PC-9 (cell line): Measurements from ENCODE around the gene PGM2. TPM values are rescaled to one million over a fixed set of nuclear protein-coding genes. Genes with fewer than 3 reads are reported as not detected.

Experiments
- BruUV-seq: library from RNA; stranded (reverse); fragments of 400-500 nt; replicated peaks from 2 replicates; lab custom pipeline; 2021; lab: Mats Ljungman, UMichigan
- CTCF ChIA-PET: fragments of 300-600 bp; sonication (Branson Sonifier 250); formaldehyde crosslinking; loops from one replicate; lab custom pipeline; 2022; ENCODE audit warnings: antibody characterized with exemption; lab: Charles Lee
- POLR2A ChIA-PET: fragments of 300-600 bp; sonication (Branson Sonifier 250); formaldehyde crosslinking; loops from one replicate; lab custom pipeline; 2022; ENCODE audit warnings: antibody characterized with exemption; ENCODE audit not compliant: unreplicated experiment; lab: Charles Lee
- DNase-seq, 2 experiments: peaks; one replicate each; pipeline versions ENCODE4 v3.0.0 to v3.0.0-alpha.2; 2015 to 2022; ENCODE audit warnings: mixed read lengths in 1 of 2
- H2AFZ ChIP-seq: fragments of 200-600 bp; sonication (generic); 2 replicates; pipeline ENCODE4 v1.8.1; 2017; ENCODE audit warnings: antibody characterized with exemption
- H3F3A ChIP-seq: fragments of 200-600 bp; sonication (generic); 2 replicates; pipeline ENCODE4 v1.8.1; 2017; ENCODE audit warnings: antibody characterized with exemption, mild to moderate bottlenecking, low read depth; ENCODE audit not compliant: insufficient read depth
- H3K27ac ChIP-seq: fragments of 200-600 bp; sonication (generic); 2 replicates; pipeline ENCODE4 v1.6.1; 2016; ENCODE audit warnings: mixed run types
- H3K27me3 ChIP-seq: fragments of 200-600 bp; sonication (generic); 2 replicates; pipeline ENCODE4 v1.6.1; 2016; ENCODE audit warnings: low read depth, mixed run types; ENCODE audit not compliant: insufficient read depth
- H3K36me3 ChIP-seq: fragments of 200-600 bp; sonication (generic); 2 replicates; pipeline ENCODE4 v1.6.1; 2016; ENCODE audit warnings: low read depth, mixed run types
- H3K4me1 ChIP-seq: fragments of 200-600 bp; sonication (generic); replicated peaks from 2 replicates; pipeline ENCODE4 v1.6.1; 2016; ENCODE audit warnings: mixed run types; ENCODE audit not compliant: insufficient read depth
- H3K4me2 ChIP-seq: fragments of 200-600 bp; sonication (generic); 2 replicates; pipeline ENCODE4 v1.6.1; 2017; ENCODE audit warnings: mixed run types
- H3K4me3 ChIP-seq: fragments of 200-600 bp; sonication (generic); 2 replicates; pipeline ENCODE4 v1.6.1; 2016; ENCODE audit warnings: mixed run types
- H3K79me2 ChIP-seq: fragments of 200-600 bp; sonication (generic); 2 replicates; pipeline ENCODE4 v1.6.1; 2017; ENCODE audit warnings: low read depth, mixed run types
- H3K9me2 ChIP-seq: fragments of 200-600 bp; sonication (generic); 2 replicates; pipeline ENCODE4 v1.8.1; 2017; ENCODE audit warnings: mild to moderate bottlenecking; ENCODE audit not compliant: insufficient read depth
- H3K9me3 ChIP-seq: fragments of 200-600 bp; sonication (generic); 2 replicates; pipeline ENCODE4 v1.8.1; 2016; ENCODE audit warnings: low read depth; ENCODE audit not compliant: insufficient read depth
- H4K20me1 ChIP-seq: fragments of 200-600 bp; sonication (generic); 2 replicates; pipeline ENCODE4 v1.8.1; 2017; ENCODE audit not compliant: insufficient read depth
- CTCF ChIP-seq: fragments of 200-600 bp; sonication (generic); conservative IDR thresholded peaks from 2 replicates; pipeline ENCODE4 v1.6.1; 2017; ENCODE audit warnings: mixed run types, antibody characterized with exemption, mild to moderate bottlenecking, moderate library complexity
- EZH2 ChIP-seq: fragments of 200-600 bp; sonication (generic); IDR thresholded peaks from 2 replicates; pipeline ENCODE4 v1.8.0; 2017; ENCODE audit warnings: antibody characterized with exemption, low read depth
- intact Hi-C: fragments of 100-400 bp; cut with micrococcal nuclease; formaldehyde crosslinking; loops from one replicate; pipeline ENCODE4 v1.10.0; 2022; ENCODE audit not compliant: unreplicated experiment
- total RNA-seq: library from RNA; stranded (reverse); gene quantifications from 2 replicates; pipeline ENCODE4 v1.2.3, GENCODE V29; 2021

Gene PGM2
- total RNA-seq, 1 experiment from 2014 or later: 32.5 TPM

GRCh38 chr4:37909332-37910090 is 83.0 kb downstream of the PGM2 start:
- no peak overlapping the region for H3K4me3 ChIP-seq
- no peaks in the 10 kb centered on the region for H3K4me1 ChIP-seq
- H3K79me2 ChIP-seq: no peaks in the 10 kb centered on the region
- ChIA-PET CTCF (interaction anchor here (0.6 kb wide), 1 partner anchor 208 kb away, joined by 3 read pairs; no protein-coding TSS in a partner anchor), POLR2A (no interaction called here)
- no TSS peak for BruUV-seq
- intact Hi-C loops: no loop called here
- no peak for TF ChIP-seq EZH2
- no peak for TF ChIP-seq CTCF
- H3K9me2 ChIP-seq: no peaks in the 10 kb centered on the region
- no peak overlapping the region for H3K4me2 ChIP-seq
- no peaks in the 10 kb centered on the region for H4K20me1 ChIP-seq
- no peaks in the 10 kb centered on the region for H3K27me3 ChIP-seq
- no peaks in the 10 kb centered on the region for H3K9me3 ChIP-seq
- H3F3A ChIP-seq: no peaks in the 10 kb centered on the region
- no peak overlapping the region for H3K27ac ChIP-seq
- no peak overlapping the region for H2AFZ ChIP-seq
- no peaks in the 10 kb centered on the region for H3K36me3 ChIP-seq
- DNase-seq: no peak

- Histone ChIP-seq H4K20me1 (no peaks in the 10 kb centered on the region), H3K4me3 (no peak overlapping the region), H3K4me2 (no peak overlapping the region), H3K36me3 (no peaks in the 10 kb centered on the region), H3F3A (no peaks in the 10 kb centered on the region), H3K79me2 (no peaks in the 10 kb centered on the region), H3K27me3 (no peaks in the 10 kb centered on the region), H3K9me2 (no peaks in the 10 kb centered on the region), H3K27ac (no peak overlapping the region), H3K4me1 (no peaks in the 10 kb centered on the region), H3K9me3 (no peaks in the 10 kb centered on the region), H2AFZ (no peak overlapping the region)
- intact Hi-C loops: no loop called here
- BruUV-seq: no TSS peak
- CTCF ChIA-PET: no interaction called here
- TF ChIP-seq EZH2 (no peak), CTCF (no peak)
- POLR2A ChIA-PET: no interaction called here
- no peak for DNase-seq
Measured at GRCh38 chr4:37910091-37910486, 83.6 kb downstream of the PGM2 start.

Other genes with a start within 250 kb of the PGM2 start
- 11.9 and 18.5 TPM in 2 replicates for gene RELL1, start 140.3 kb upstream of the PGM2 start, total RNA-seq
- 106 and 116 TPM in 2 replicates for gene TBC1D1, start 64.4 kb downstream of the PGM2 start, total RNA-seq
- 0.55 and 2.1 TPM in 2 replicates for gene PTTG2, start 133.7 kb downstream of the PGM2 start, total RNA-seq